Subcutaneous adipose tissue (tissue), 4 donors: ENCODE measurements around the gene RNGTT. TPM values are rescaled to one million over a fixed set of nuclear protein-coding genes. Genes with fewer than 3 reads are reported as not detected.

Experiments
- CTCF ChIP-seq: fragments of 450-650 bp; IDR thresholded peaks from one replicate; pipeline ENCODE4 v1.5.1; 2016; ENCODE audit warnings: low read depth, mild to moderate bottlenecking, control low read depth, antibody characterized with exemption, moderate library complexity
- total RNA-seq, 4 donors: library from RNA; depleted of rRNA; stranded (reverse); fragments of >200 nt; gene quantifications; one replicate each; pipeline ENCODE4 v1.1.0, GENCODE V29; 2016

RNGTT gene
- total RNA-seq, 4 donors from 2014 or later: 10.2 to 22.3 (median 13.4) TPM

DNA sequence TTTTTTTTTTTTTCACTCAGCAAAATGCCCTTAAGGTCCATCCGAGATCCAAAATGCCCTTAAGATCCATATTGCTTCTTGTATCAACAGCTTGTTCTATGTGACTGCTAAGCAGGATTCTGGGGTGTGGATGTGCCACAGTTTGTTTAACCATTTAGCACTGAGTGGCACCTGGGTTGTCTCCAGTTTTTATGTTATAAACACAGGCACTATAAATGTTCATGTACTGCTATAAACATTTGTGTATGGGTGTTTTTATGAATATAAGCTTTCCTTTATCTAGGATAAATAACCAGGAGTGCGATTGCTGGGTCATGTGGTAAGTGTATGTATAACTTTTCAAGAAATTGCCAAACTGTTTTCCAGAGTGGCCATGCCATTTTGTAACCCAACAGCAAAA lies 386.0 kb downstream of the RNGTT start:
- no peak for TF ChIP-seq CTCF

- no peak for TF ChIP-seq CTCF
These were observed 387.9 kb downstream of the RNGTT start for GRCh38 chr6:88575536-88575935.

GRCh38 chr6:88574651-88575050 lies 388.8 kb downstream of the RNGTT start:
- TF ChIP-seq CTCF: no peak

- no peak for TF ChIP-seq CTCF
These were observed 389.4 kb downstream of the RNGTT start for GRCh38 chr6:88574031-88574430.

GRCh38 chr6:88573561-88573960 lies 389.9 kb downstream of the RNGTT start:
- TF ChIP-seq CTCF: no peak

- no peak for TF ChIP-seq CTCF
These were observed 390.8 kb downstream of the RNGTT start for GRCh38 chr6:88572449-88573139.

DNA sequence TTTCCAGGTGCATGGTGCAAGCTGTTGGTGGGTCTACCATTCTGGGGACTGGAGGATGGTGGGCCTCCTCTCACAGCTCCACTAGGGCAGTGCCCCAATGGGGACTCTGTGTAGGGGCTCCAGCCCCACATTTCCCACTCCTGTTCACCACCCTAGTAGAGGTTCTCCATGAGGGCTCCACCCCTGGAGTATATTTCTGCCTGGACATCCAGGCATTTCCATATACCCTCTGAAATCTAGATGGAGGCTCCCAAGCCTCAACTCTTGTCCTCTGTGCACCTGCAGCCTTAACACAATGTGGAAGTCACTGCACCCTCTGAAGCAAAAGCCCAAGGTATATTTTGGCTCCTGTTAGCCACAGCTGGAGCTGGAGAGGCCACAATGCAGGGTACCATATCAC lies 393.5 kb downstream of the RNGTT start:
- no peak for TF ChIP-seq CTCF
